GM12878 (cell line): ENCODE measurements around the gene GIMAP8. TPM values are rescaled to one million over a fixed set of nuclear protein-coding genes. Genes with fewer than 3 reads are reported as not detected.

Source experiments
- ATAC-seq: fragments of 200-7000 bp; cut with Tn5 transposase; 3 replicates; pipeline ENCODE4 v1.9.1; 2020; ENCODE audit warnings: mild to moderate bottlenecking, moderate library complexity
- BruUV-seq: library from RNA; stranded (reverse); fragments of 400-500 nt; replicated peaks from 2 replicates; lab custom pipeline; 2021; lab: Mats Ljungman, UMichigan
- CTCF ChIA-PET: fragments of 300-600 bp; sonication (Branson Sonifier 250); formaldehyde crosslinking; extraction: SDS; loops from one replicate; lab custom pipeline; 2021; ENCODE audit warnings: inconsistent platforms; lab: Yijun Ruan, JAX
- POLR2A ChIA-PET: fragments of 350-600 bp; formaldehyde crosslinking; extraction: SDS; loops from one replicate; lab custom pipeline; 2021; ENCODE audit warnings: inconsistent platforms; lab: Charles Lee
- RAD21 ChIA-PET: fragments of 300-600 bp; sonication (Branson Sonifier 250); formaldehyde crosslinking; loops from one replicate; lab custom pipeline; 2023; ENCODE audit warnings: antibody characterized with exemption; ENCODE audit not compliant: unreplicated experiment; lab: Charles Lee
- SMC1A ChIA-PET: fragments of 300-600 bp; sonication (Branson Sonifier 250); formaldehyde crosslinking; loops from one replicate; lab custom pipeline; 2023; ENCODE audit not compliant: unreplicated experiment, uncharacterized antibody; lab: Charles Lee
- DNase-seq: peaks from one replicate; pipeline ENCODE4 v3.0.0-alpha.2; 2011; ENCODE audit warnings: low read depth, low spot score
- FAIRE-seq: peaks from 3 replicates; lab custom pipeline; 2011; peaks lifted over from hg19 to GRCh38; lab: Jason Lieb, UNC
- H2AFZ ChIP-seq: 2 replicates; pipeline ENCODE4 v1.6.0; 2011; ENCODE audit warnings: low read depth, low read length, control low read depth; ENCODE audit not compliant: control insufficient read depth
- H3K27ac ChIP-seq: 2 replicates; pipeline ENCODE4 v1.5.1; 2011; ENCODE audit warnings: control low read depth; ENCODE audit not compliant: control insufficient read depth, insufficient read depth
- H3K27me3 ChIP-seq, 2 experiments: replicated peaks in 1 of 2; 2 replicates each; pipeline versions ENCODE4 v1.6.0 to v1.6.1; 2011; ENCODE audit warnings: low read length in 1 of 2; ENCODE audit not compliant: control insufficient read depth in 2 of 2, insufficient read depth in 2 of 2
- H3K36me3 ChIP-seq, 2 experiments: 2 replicates each; pipeline ENCODE4 v1.5.1; 2011; ENCODE audit warnings: low read length in 1 of 2; ENCODE audit not compliant: control insufficient read depth in 2 of 2, insufficient read depth in 2 of 2
- H3K4me1 ChIP-seq: 2 replicates; pipeline ENCODE4 v1.6.1; 2011; ENCODE audit warnings: mild to moderate bottlenecking, low read length, moderate library complexity, mixed read lengths; ENCODE audit not compliant: control insufficient read depth, insufficient read depth
- H3K4me2 ChIP-seq: 2 replicates; pipeline ENCODE4 v1.6.0; 2011; ENCODE audit warnings: control low read depth; ENCODE audit not compliant: control insufficient read depth, insufficient read depth
- H3K4me3 ChIP-seq: fragments of 200-600 bp; sonication (generic); 2 replicates; pipeline ENCODE4 v1.5.1; 2016
- H3K79me2 ChIP-seq: 2 replicates; pipeline ENCODE4 v1.6.0; 2011; ENCODE audit warnings: low read length; ENCODE audit not compliant: control insufficient read depth, insufficient read depth
- H3K9ac ChIP-seq: 2 replicates; pipeline ENCODE4 v1.8.0; 2011; ENCODE audit warnings: low read length, control low read depth, mixed read lengths; ENCODE audit not compliant: control insufficient read depth, insufficient read depth
- H3K9me3 ChIP-seq: replicated peaks from 3 replicates; pipeline ENCODE4 v1.5.1; 2011; ENCODE audit warnings: mild to moderate bottlenecking, low read length; ENCODE audit not compliant: control insufficient read depth, insufficient read depth
- H4K20me1 ChIP-seq: 2 replicates; pipeline ENCODE4 v1.6.0; 2011; ENCODE audit not compliant: control insufficient read depth, insufficient read depth
- CHD2 ChIP-seq: IDR thresholded peaks from 2 replicates; pipeline ENCODE4 v1.6.1; 2011; ENCODE audit warnings: low read depth, low read length, improper control_type of control experiment, borderline replicate concordance
- DPF2 ChIP-seq: fragments of 450-650 bp; IDR thresholded peaks from 2 replicates; pipeline ENCODE4 v1.6.1; 2017; ENCODE audit warnings: mild to moderate bottlenecking
- EED ChIP-seq: sonication (generic); IDR thresholded peaks from 2 replicates; pipeline ENCODE4 v1.6.1; 2016; ENCODE audit warnings: antibody characterized with exemption, low read depth
- EGR1 ChIP-seq, 2 experiments: IDR thresholded peaks; 1 replicate in 1 of 2; 2 replicates in 1 of 2; pipeline ENCODE4 v1.6.1; 2011 to 2012; ENCODE audit warnings: low read depth in 2 of 2, low read length in 2 of 2, borderline replicate concordance in 1 of 2, mild to moderate bottlenecking in 1 of 2, moderate library complexity in 1 of 2
- FOXK2 ChIP-seq: fragments of 450-650 bp; IDR thresholded peaks from 2 replicates; pipeline ENCODE4 v1.6.1; 2017; ENCODE audit warnings: mild to moderate bottlenecking, moderate library complexity
- IKZF1 ChIP-seq: fragments of 450-650 bp; conservative IDR thresholded peaks from 2 replicates; pipeline ENCODE4 v1.6.1; 2017; ENCODE audit warnings: antibody characterized with exemption, mild to moderate bottlenecking
- IRF4 ChIP-seq: IDR thresholded peaks from 2 replicates; pipeline ENCODE4 v1.6.1; 2011; ENCODE audit warnings: low read depth, low read length
- JUNB ChIP-seq: IDR thresholded peaks from 2 replicates; pipeline ENCODE4 v1.6.1; 2016; ENCODE audit warnings: antibody characterized with exemption, mild to moderate bottlenecking
- NFXL1 ChIP-seq: fragments of 450-650 bp; IDR thresholded peaks from 2 replicates; pipeline ENCODE4 v1.6.1; 2017; ENCODE audit warnings: antibody characterized with exemption, mild to moderate bottlenecking, borderline replicate concordance
- NFYB ChIP-seq: IDR thresholded peaks from 2 replicates; pipeline ENCODE4 v1.6.1; 2011; ENCODE audit warnings: low read depth, mild to moderate bottlenecking, low read length, improper control_type of control experiment, moderate library complexity; ENCODE audit not compliant: insufficient read depth
- NR2F1 ChIP-seq: fragments of 450-650 bp; conservative IDR thresholded peaks from 2 replicates; pipeline ENCODE4 v1.6.1; 2017; ENCODE audit warnings: mild to moderate bottlenecking
- WGBS: methylation state at CpG from one replicate; pipeline ENCODE4 v1.1.6; 2016; ENCODE audit warnings: low lambda C conversion rate; ENCODE audit not compliant: insufficient replicate concordance, insufficient coverage; ENCODE audit errors: missing lambda C conversion rate; 5-methylcytosine and 5-hydroxymethylcytosine counted together
- in situ Hi-C: fragments of 300-500 bp; cut with MboI; formaldehyde crosslinking; loops from 9 replicates; pipeline ENCODE4 v1.14.3; 2018; ENCODE audit warnings: mixed read lengths
- intact Hi-C: fragments of 100-400 bp; cut with micrococcal nuclease; formaldehyde crosslinking; loops from one replicate; pipeline ENCODE4 v1.14.2; 2022; ENCODE audit not compliant: unreplicated experiment
- polyA plus RNA-seq, 11 experiments: library from polyadenylated mRNA; depleted of rRNA in 4 of 11; unstranded in 6 of 11; stranded (reverse) in 5 of 11; fragments of >200 nt; fragmentation: Nextera tagmentation in 4 of 11; fragmentation: Illumina TruSeq in 1 of 11; extraction: Ambion mirVana in 4 of 11; extraction: Trizol in 1 of 11; gene quantifications; 1 replicate in 1 of 11; 2 replicates in 10 of 11; pipeline versions ENCODE4 v1.2.1 to v1.2.3, GENCODE V29; 2011 to 2016; ENCODE audit warnings: inconsistent platforms in 2 of 11, missing spikeins in 2 of 11, low read depth in 1 of 11
- total RNA-seq, 4 experiments: library from RNA; depleted of rRNA in 3 of 4; stranded (reverse); fragments of >200 nt in 3 of 4; fragmentation: Illumina TruSeq in 1 of 4; extraction: Trizol in 1 of 4; gene quantifications; 2 replicates each; pipeline versions ENCODE4 v1.2.1 to v1.2.3, GENCODE V29; 2013 to 2021
- TF ChIP-seq, protein P1 (sequence below): fragments of 450-650 bp; IDR thresholded peaks from 2 replicates; pipeline ENCODE4 v1.6.1; 2017; ENCODE audit warnings: mild to moderate bottlenecking, low read depth, inconsistent platforms; ENCODE audit not compliant: poor library complexity, severe bottlenecking
- TF ChIP-seq, protein P2 (sequence below): fragments of 450-650 bp; IDR thresholded peaks from 2 replicates; pipeline ENCODE4 v1.6.1; 2017; ENCODE audit warnings: antibody characterized with exemption, mild to moderate bottlenecking, moderate library complexity
- TF ChIP-seq, protein P3 (sequence below): fragments of 450-650 bp; IDR thresholded peaks from 2 replicates; pipeline ENCODE4 v1.6.1; 2018; ENCODE audit warnings: borderline replicate concordance, mild to moderate bottlenecking; ENCODE audit not compliant: partially characterized antibody

GIMAP8 gene
- total and polyA plus RNA-seq, 10 of the 15 experiments (the other 5 are each of a cell fraction or from before 2014, with no cell fraction given), result 0.66 to 9.7 (median 4.7) TPM

DNA sequence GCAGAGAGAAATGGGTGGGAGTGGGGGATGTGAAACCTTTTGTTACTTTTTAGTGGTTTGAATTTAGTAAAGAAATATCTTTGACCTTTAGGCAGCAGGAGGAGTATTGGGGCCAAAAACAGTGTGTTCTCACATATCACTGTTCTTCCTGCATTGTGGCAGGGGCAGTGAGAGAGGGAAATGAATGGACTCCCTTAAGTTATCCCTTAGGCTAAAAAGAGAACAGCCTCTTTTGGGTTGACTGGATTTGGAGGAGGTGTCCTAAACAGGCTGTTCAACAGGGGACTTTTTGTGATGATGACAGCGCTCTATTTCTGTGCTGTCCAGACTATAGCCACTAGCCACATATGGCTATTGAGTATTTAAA is 49.0 kb upstream of the GIMAP8 start:
- DNase-seq (no peak), FAIRE-seq (no peak), ATAC-seq (peak; percentile 39)
- Histone ChIP-seq H3K36me3 (peaks cover 0 to 12% of the 10 kb centered on the region in 2 experiments; a peak in 3 of 4 replicates), H3K9me3 (no peaks in the 10 kb centered on the region), H3K9ac (no peak overlapping the region), H4K20me1 (no peaks in the 10 kb centered on the region), H3K4me2 (peak overlapping the region; percentile 11; the same call in 1 of the 2 replicates), H2AFZ (no peak overlapping the region), H3K79me2 (peaks cover 4% of the 10 kb centered on the region), H3K4me3 (no peak overlapping the region), H3K27ac (peak overlapping the region; percentile 27; the same call in 1 of the 2 replicates), H3K27me3 (no peaks in the 10 kb centered on the region), H3K4me1 (peaks cover 41% of the 10 kb centered on the region)
- no TSS peak for BruUV-seq
- in situ Hi-C loops (loop anchor here (25.0 kb wide), 1 partner anchor 339 kb away; no protein-coding TSS in a partner anchor), intact Hi-C loops (loop anchor here (2.0 kb wide), 1 partner anchor 21 kb away; no protein-coding TSS in a partner anchor)
- SMC1A ChIA-PET, result interaction anchor here (0.9 to 7.4 kb wide), 8 partner anchors 10 to 353 kb away, joined by 3 to 48 read pairs (median 6); no protein-coding TSS in a partner anchor
- CTCF ChIA-PET, result interaction anchor here (0.7 to 11.6 kb wide), 6 partner anchors 9 to 116 kb away, joined by 3 to 72 read pairs (median 3); no protein-coding TSS in a partner anchor
- POLR2A ChIA-PET, result interaction anchor here (0.7 to 2.5 kb wide), 4 partner anchors 8 to 32 kb away, joined by 3 to 12 read pairs (median 6); no protein-coding TSS in a partner anchor
- 67% methylated on average over 1 of the region's 1 CpG for WGBS
- RAD21 ChIA-PET, result interaction anchor here (0.6 to 1.9 kb wide), 3 partner anchors 21 to 32 kb away, joined by 3 to 10 read pairs (median 4); no protein-coding TSS in a partner anchor
- TF ChIP-seq, protein P1, sequence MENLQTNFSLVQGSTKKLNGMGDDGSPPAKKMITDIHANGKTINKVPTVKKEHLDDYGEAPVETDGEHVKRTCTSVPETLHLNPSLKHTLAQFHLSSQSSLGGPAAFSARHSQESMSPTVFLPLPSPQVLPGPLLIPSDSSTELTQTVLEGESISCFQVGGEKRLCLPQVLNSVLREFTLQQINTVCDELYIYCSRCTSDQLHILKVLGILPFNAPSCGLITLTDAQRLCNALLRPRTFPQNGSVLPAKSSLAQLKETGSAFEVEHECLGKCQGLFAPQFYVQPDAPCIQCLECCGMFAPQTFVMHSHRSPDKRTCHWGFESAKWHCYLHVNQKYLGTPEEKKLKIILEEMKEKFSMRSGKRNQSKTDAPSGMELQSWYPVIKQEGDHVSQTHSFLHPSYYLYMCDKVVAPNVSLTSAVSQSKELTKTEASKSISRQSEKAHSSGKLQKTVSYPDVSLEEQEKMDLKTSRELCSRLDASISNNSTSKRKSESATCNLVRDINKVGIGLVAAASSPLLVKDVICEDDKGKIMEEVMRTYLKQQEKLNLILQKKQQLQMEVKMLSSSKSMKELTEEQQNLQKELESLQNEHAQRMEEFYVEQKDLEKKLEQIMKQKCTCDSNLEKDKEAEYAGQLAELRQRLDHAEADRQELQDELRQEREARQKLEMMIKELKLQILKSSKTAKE, result peak; percentile 27
- TF ChIP-seq CHD2 (no peak), EED (peak; percentile 68), IRF4 (peak; percentile 24; the same call in 1 of the 2 replicates), EGR1 (IDR thresholded peaks at IDR 0.05; ENCODE audit: borderline replicate concordance in 1 of 2, low read depth in 2 of 2, low read length in 2 of 2) (no peak), NFXL1 (no peak), NFYB (no peak), JUNB (peak; percentile 29; the same call in 1 of the 2 replicates), DPF2 (peak; percentile 55; the same call in 1 of the 2 replicates), NR2F1 (peak; percentile 78), FOXK2 (no peak), IKZF1 (peak; percentile 72)
- TF ChIP-seq, protein P2, sequence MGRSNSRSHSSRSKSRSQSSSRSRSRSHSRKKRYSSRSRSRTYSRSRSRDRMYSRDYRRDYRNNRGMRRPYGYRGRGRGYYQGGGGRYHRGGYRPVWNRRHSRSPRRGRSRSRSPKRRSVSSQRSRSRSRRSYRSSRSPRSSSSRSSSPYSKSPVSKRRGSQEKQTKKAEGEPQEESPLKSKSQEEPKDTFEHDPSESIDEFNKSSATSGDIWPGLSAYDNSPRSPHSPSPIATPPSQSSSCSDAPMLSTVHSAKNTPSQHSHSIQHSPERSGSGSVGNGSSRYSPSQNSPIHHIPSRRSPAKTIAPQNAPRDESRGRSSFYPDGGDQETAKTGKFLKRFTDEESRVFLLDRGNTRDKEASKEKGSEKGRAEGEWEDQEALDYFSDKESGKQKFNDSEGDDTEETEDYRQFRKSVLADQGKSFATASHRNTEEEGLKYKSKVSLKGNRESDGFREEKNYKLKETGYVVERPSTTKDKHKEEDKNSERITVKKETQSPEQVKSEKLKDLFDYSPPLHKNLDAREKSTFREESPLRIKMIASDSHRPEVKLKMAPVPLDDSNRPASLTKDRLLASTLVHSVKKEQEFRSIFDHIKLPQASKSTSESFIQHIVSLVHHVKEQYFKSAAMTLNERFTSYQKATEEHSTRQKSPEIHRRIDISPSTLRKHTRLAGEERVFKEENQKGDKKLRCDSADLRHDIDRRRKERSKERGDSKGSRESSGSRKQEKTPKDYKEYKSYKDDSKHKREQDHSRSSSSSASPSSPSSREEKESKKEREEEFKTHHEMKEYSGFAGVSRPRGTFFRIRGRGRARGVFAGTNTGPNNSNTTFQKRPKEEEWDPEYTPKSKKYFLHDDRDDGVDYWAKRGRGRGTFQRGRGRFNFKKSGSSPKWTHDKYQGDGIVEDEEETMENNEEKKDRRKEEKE, result no peak
- TF ChIP-seq, protein P3, sequence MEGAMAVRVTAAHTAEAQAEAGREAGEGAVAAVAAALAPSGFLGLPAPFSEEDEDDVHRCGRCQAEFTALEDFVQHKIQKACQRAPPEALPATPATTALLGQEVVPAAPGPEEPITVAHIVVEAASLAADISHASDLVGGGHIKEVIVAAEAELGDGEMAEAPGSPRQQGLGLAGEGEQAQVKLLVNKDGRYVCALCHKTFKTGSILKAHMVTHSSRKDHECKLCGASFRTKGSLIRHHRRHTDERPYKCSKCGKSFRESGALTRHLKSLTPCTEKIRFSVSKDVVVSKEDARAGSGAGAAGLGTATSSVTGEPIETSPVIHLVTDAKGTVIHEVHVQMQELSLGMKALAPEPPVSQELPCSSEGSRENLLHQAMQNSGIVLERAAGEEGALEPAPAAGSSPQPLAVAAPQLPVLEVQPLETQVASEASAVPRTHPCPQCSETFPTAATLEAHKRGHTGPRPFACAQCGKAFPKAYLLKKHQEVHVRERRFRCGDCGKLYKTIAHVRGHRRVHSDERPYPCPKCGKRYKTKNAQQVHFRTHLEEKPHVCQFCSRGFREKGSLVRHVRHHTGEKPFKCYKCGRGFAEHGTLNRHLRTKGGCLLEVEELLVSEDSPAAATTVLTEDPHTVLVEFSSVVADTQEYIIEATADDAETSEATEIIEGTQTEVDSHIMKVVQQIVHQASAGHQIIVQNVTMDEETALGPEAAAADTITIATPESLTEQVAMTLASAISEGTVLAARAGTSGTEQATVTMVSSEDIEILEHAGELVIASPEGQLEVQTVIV, result no peak
